HG03558 (cell line): Measurements from ENCODE around the gene CSNK2A1.

Experiments used
- ATAC-seq: cut with Tn5 transposase; IDR thresholded peaks from one replicate; pipeline ENCODE4 v1.9.1; 2021; ENCODE audit warnings: moderate number of reproducible peaks; ENCODE audit not compliant: unreplicated experiment; ENCODE audit errors: extremely low read depth

CSNK2A1 gene

GRCh38 chr20:568097-568652 is 24.6 kb upstream of the CSNK2A1 start:
- no peak for ATAC-seq

- ATAC-seq = no peak
These were observed 20.6 kb upstream of the CSNK2A1 start for GRCh38 chr20:564192-564591.

- ATAC-seq = no peak
These were observed 19.6 kb upstream of the CSNK2A1 start for GRCh38 chr20:563187-563586.

- no peak for ATAC-seq
These were observed 18.8 kb upstream of the CSNK2A1 start for GRCh38 chr20:562232-562897.

- no peak for ATAC-seq
These were observed 18.0 kb upstream of the CSNK2A1 start for GRCh38 chr20:561437-562231.

GRCh38 chr20:560680-561079 is 17.1 kb upstream of the CSNK2A1 start:
- ATAC-seq = no peak

- ATAC-seq = no peak
These were observed 14.5 kb upstream of the CSNK2A1 start for GRCh38 chr20:558117-558516.

GRCh38 chr20:556984-557383 is 13.4 kb upstream of the CSNK2A1 start:
- ATAC-seq = no peak

- no peak for ATAC-seq
These were observed 12.4 kb upstream of the CSNK2A1 start for GRCh38 chr20:555976-556385.

GRCh38 chr20:550611-551010 is 7.0 kb upstream of the CSNK2A1 start:
- ATAC-seq = no peak

GRCh38 chr20:549722-550496 is 6.3 kb upstream of the CSNK2A1 start:
- no peak for ATAC-seq

- no peak for ATAC-seq
These were observed 5.3 kb upstream of the CSNK2A1 start for GRCh38 chr20:548906-549305.

GRCh38 chr20:547394-547793 is 3.8 kb upstream of the CSNK2A1 start:
- no peak for ATAC-seq

GRCh38 chr20:546353-546752 is 2.8 kb upstream of the CSNK2A1 start:
- no peak for ATAC-seq

GRCh38 chr20:544153-544725 is 649 bp upstream of the CSNK2A1 start:
- ATAC-seq = no peak

- peak; percentile 11 for ATAC-seq
These were observed 717 bp downstream of the CSNK2A1 start for GRCh38 chr20:542777-543368.

- no peak for ATAC-seq
These were observed 3.0 kb downstream of the CSNK2A1 start for GRCh38 chr20:540391-541201.

- no peak for ATAC-seq
These were observed 3.7 kb downstream of the CSNK2A1 start for GRCh38 chr20:539848-540247.

GRCh38 chr20:539191-539590 is 4.4 kb downstream of the CSNK2A1 start:
- ATAC-seq = no peak
